ENCODE results near the gene NTSR2. TPM values are rescaled to one million over a fixed set of nuclear protein-coding genes. Genes with fewer than 3 reads are reported as not detected.

NTSR2 gene
- total RNA-seq, 1 experiment from 2014 or later: not detected

DNA sequence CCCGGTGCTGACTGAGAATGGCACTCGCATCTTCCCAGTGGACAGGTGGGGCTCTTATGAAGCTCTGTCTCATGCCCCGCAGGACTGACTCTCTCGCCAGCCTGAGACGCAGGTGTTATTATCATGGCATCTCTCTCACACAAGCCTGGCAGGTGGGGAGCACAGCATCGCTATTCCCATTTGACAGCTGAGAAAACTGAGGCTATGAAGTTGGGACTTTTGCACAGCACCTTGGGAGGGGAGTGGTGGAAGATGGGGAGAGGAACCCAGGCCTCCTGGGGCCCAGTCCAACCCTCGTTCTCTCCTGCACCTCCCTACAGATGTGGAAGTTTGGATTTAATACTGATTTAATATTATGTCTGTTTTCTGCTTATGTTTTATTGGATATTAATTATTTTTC is 9.0 kb upstream of the NTSR2 start:
- Mint-ChIP-seq H3K27me3 (ENCODE audit: low read depth) (no peaks in the 10 kb centered on the region), H3K4me3 (no peak overlapping the region)

DNA sequence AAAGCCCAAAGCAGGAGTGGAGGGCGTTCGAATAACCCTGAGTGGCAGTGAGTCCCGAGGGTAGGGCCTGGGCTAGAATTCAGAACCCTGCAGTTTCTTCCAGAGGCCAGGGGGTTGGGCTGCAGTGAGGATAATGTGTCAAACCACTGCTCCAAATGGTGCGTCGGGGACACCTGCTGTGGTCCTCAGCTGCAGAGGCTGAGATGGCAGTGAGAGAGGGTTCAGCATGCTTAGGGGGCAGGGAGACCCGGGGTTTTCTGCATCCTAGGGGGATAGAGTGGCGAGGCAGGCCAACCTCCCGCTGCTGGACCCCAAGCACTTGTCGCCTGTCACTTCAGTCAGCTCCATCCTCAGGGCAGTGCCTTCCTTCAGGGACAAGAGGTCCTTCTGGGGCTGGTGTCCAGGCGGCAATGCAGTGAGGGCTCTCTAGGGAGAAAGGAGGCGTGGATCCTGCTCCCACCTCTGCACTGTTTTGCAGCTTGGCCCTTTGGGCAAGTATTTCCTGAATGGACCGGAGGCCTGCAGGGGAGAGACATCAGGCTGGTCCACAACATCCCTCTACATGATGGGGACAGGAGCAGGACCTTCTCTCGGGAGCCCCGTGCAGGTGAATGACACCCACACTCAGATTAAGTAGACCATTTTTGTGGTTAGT is 8.4 kb upstream of the NTSR2 start:
- CTCF ChIA-PET: interaction anchor here (0.8 to 3.5 kb wide), 5 partner anchors 9 to 101 kb away, joined by 3 to 27 read pairs (median 3); no protein-coding TSS in a partner anchor
- DNase-seq (ENCODE audit: low spot score): no peak

More for the DNA sequence above, 9.0 kb upstream of the NTSR2 start:
- ATAC-seq (no peak), DNase-seq (ENCODE audit: low spot score) (no peak)
- POLR2A ChIA-PET: no interaction called here
- TF ChIP-seq NFATC4 (CRISPR knock-in tag; IDR thresholded peaks at IDR 0.05) (no peak), SMAD3 (CRISPR knock-in tag; IDR thresholded peaks at IDR 0.05; ENCODE audit: borderline replicate concordance) (no peak), EMX1 (CRISPR knock-in tag; IDR thresholded peaks at IDR 0.05) (no peak), MXD4 (CRISPR knock-in tag; IDR thresholded peaks at IDR 0.05; ENCODE audit: borderline replicate concordance) (no peak), ZNF232 (CRISPR knock-in tag; IDR thresholded peaks at IDR 0.05) (no peak), ELF4 (CRISPR knock-in tag; IDR thresholded peaks at IDR 0.05; ENCODE audit: low read depth) (no peak), ZNF263 (CRISPR knock-in tag; IDR thresholded peaks at IDR 0.05; ENCODE audit: low read depth) (no peak), ZNF423 (CRISPR knock-in tag; IDR thresholded peaks at IDR 0.05) (no peak), ZBTB21 (CRISPR knock-in tag; IDR thresholded peaks at IDR 0.05; ENCODE audit: borderline replicate concordance) (no peak), JUN (CRISPR knock-in tag; IDR thresholded peaks at IDR 0.05) (no peak)
- TF ChIP-seq, protein P1, sequence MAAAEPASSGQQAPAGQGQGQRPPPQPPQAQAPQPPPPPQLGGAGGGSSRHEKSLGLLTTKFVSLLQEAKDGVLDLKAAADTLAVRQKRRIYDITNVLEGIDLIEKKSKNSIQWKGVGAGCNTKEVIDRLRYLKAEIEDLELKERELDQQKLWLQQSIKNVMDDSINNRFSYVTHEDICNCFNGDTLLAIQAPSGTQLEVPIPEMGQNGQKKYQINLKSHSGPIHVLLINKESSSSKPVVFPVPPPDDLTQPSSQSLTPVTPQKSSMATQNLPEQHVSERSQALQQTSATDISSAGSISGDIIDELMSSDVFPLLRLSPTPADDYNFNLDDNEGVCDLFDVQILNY (CRISPR knock-in tag; IDR thresholded peaks at IDR 0.05): no peak
- TF ChIP-seq, protein P2, sequence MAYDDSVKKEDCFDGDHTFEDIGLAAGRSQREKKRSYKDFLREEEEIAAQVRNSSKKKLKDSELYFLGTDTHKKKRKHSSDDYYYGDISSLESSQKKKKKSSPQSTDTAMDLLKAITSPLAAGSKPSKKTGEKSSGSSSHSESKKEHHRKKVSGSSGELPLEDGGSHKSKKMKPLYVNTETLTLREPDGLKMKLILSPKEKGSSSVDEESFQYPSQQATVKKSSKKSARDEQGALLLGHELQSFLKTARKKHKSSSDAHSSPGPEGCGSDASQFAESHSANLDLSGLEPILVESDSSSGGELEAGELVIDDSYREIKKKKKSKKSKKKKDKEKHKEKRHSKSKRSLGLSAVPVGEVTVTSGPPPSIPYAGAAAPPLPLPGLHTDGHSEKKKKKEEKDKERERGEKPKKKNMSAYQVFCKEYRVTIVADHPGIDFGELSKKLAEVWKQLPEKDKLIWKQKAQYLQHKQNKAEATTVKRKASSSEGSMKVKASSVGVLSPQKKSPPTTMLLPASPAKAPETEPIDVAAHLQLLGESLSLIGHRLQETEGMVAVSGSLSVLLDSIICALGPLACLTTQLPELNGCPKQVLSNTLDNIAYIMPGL (CRISPR knock-in tag; IDR thresholded peaks at IDR 0.05): no peak
- TF ChIP-seq, protein P3, sequence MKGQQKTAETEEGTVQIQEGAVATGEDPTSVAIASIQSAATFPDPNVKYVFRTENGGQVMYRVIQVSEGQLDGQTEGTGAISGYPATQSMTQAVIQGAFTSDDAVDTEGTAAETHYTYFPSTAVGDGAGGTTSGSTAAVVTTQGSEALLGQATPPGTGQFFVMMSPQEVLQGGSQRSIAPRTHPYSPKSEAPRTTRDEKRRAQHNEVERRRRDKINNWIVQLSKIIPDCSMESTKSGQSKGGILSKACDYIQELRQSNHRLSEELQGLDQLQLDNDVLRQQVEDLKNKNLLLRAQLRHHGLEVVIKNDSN (CRISPR knock-in tag; IDR thresholded peaks at IDR 0.05): no peak
- TF ChIP-seq, protein P4, sequence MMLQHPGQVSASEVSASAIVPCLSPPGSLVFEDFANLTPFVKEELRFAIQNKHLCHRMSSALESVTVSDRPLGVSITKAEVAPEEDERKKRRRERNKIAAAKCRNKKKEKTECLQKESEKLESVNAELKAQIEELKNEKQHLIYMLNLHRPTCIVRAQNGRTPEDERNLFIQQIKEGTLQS (CRISPR knock-in tag; conservative IDR thresholded peaks at IDR 0.05): no peak
- Mint-ChIP-seq H3K27ac (no peak overlapping the region), H3K36me3 (no peaks in the 10 kb centered on the region), H3K9me3 (no peaks in the 10 kb centered on the region), H3K4me1 (peaks cover 57% of the 10 kb centered on the region)
- CTCF ChIA-PET: interaction anchor here (0.8 to 3.5 kb wide), 4 partner anchors 8 to 96 kb away, joined by 3 to 27 read pairs (median 6); no protein-coding TSS in a partner anchor

DNA sequence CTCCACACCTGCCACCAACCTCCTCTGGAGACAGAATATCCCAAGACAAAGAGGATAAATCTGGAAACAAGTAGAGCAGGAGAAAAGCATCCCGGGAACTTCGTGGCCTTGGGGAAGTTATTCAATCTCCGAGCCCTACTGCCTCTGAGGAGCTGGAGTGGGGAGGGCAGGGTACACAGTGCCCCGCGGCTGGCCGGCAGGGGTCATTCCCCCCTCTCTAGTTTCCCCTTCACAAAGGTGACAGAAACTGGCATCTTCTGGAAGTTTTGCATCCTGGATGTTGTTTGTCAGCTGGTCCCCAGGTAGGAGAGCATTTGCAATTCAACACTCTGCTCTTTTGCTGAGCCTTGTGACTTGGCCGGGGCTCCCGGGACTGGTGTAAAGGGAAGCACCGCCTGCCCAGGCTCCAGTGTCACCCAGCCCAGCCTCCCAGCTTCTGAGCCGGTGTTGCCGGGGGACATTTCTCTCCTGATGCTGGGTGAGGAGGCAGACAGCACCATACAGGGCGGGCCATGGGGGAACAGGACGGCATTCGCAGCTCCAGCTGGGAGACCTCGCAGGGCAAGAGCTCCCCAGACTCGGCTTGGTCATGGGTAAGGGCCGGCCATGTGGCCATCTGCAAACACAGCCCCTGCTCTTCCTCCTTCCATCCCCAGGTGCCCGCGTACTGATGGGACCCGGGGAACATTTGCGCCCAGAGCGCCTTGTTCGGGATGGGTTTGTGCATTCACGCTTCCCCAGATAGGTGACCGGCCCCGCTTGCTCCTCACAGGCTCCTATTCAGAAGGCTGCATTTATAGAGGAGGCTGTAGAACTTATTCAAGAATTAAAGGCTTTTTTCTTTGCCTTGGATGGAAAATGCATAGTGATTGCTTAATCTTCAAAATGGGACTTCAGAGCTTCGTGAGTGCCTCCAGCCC is 7.4 kb upstream of the NTSR2 start:
- H3K4me3 Mint-ChIP-seq: no peak overlapping the region
- DNase-seq (ENCODE audit: low spot score) (peak; percentile 59), ATAC-seq (peak; percentile 69)
- no peaks in the 10 kb centered on the region for H3K36me3 Mint-ChIP-seq
- ChIA-PET CTCF (interaction anchor here (0.6 to 3.5 kb wide), 6 partner anchors 10 to 102 kb away, joined by 3 to 27 read pairs (median 6); no protein-coding TSS in a partner anchor), POLR2A (no interaction called here)
- no peak overlapping the region for H3K27ac Mint-ChIP-seq
- H3K4me1 Mint-ChIP-seq: peaks cover 46% of the 10 kb centered on the region
- TF ChIP-seq, protein P5, sequence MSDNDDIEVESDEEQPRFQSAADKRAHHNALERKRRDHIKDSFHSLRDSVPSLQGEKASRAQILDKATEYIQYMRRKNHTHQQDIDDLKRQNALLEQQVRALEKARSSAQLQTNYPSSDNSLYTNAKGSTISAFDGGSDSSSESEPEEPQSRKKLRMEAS (CRISPR knock-in tag; IDR thresholded peaks at IDR 0.05): peak; percentile 52; the same call in 1 of the 2 replicates
- TF ChIP-seq, protein P6, sequence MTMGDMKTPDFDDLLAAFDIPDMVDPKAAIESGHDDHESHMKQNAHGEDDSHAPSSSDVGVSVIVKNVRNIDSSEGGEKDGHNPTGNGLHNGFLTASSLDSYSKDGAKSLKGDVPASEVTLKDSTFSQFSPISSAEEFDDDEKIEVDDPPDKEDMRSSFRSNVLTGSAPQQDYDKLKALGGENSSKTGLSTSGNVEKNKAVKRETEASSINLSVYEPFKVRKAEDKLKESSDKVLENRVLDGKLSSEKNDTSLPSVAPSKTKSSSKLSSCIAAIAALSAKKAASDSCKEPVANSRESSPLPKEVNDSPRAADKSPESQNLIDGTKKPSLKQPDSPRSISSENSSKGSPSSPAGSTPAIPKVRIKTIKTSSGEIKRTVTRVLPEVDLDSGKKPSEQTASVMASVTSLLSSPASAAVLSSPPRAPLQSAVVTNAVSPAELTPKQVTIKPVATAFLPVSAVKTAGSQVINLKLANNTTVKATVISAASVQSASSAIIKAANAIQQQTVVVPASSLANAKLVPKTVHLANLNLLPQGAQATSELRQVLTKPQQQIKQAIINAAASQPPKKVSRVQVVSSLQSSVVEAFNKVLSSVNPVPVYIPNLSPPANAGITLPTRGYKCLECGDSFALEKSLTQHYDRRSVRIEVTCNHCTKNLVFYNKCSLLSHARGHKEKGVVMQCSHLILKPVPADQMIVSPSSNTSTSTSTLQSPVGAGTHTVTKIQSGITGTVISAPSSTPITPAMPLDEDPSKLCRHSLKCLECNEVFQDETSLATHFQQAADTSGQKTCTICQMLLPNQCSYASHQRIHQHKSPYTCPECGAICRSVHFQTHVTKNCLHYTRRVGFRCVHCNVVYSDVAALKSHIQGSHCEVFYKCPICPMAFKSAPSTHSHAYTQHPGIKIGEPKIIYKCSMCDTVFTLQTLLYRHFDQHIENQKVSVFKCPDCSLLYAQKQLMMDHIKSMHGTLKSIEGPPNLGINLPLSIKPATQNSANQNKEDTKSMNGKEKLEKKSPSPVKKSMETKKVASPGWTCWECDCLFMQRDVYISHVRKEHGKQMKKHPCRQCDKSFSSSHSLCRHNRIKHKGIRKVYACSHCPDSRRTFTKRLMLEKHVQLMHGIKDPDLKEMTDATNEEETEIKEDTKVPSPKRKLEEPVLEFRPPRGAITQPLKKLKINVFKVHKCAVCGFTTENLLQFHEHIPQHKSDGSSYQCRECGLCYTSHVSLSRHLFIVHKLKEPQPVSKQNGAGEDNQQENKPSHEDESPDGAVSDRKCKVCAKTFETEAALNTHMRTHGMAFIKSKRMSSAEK (CRISPR knock-in tag; IDR thresholded peaks at IDR 0.05; ENCODE audit: borderline replicate concordance): no peak
- TF ChIP-seq, protein P3 (CRISPR knock-in tag; IDR thresholded peaks at IDR 0.05): peak; percentile 24; the same call in 1 of the 2 replicates
- H3K27me3 Mint-ChIP-seq (ENCODE audit: low read depth): no peaks in the 10 kb centered on the region
- H3K9me3 Mint-ChIP-seq: no peaks in the 10 kb centered on the region

More for the DNA sequence above, 8.4 kb upstream of the NTSR2 start:
- POLR2A ChIA-PET: no interaction called here
- H3K4me3 Mint-ChIP-seq: no peak overlapping the region
- no peak for ATAC-seq
- H3K4me1 Mint-ChIP-seq: peaks cover 53% of the 10 kb centered on the region
- H3K36me3 Mint-ChIP-seq: no peaks in the 10 kb centered on the region
- H3K27me3 Mint-ChIP-seq (ENCODE audit: low read depth): no peaks in the 10 kb centered on the region
- no peak overlapping the region for H3K27ac Mint-ChIP-seq
- no peaks in the 10 kb centered on the region for H3K9me3 Mint-ChIP-seq
- TF ChIP-seq IRF2 (CRISPR knock-in tag; IDR thresholded peaks at IDR 0.05; ENCODE audit: borderline replicate concordance, low read depth) (no peak), FOXP1 (CRISPR knock-in tag; IDR thresholded peaks at IDR 0.05; ENCODE audit: borderline replicate concordance) (0 out of 2 replicates have a peak, but pooled peaks have one; percentile 51)

Measured in WTC11 (cell line).